Activated T-cell treated with anti-CD3 and anti-CD28 coated beads, Interleukin-2, amount 50 U/mL, for 72 hours (primary cell): ENCODE measurements around the gene TRIO. TPM values are rescaled to one million over a fixed set of nuclear protein-coding genes. Genes with fewer than 3 reads are reported as not detected.

ENCODE experiments used
- ATAC-seq, 2 donors: fragments of 150-1000 bp; cut with Tn5 transposase; replicated peaks in 1 of 2; 2 replicates each; pipeline ENCODE4 v1.10.0; 2021; ENCODE audit warnings: moderate library complexity in 2 of 2, mild to moderate bottlenecking in 1 of 2
- DNase-seq, 2 donors: peaks; one replicate each; pipeline ENCODE4 v3.0.0; 2021 to 2022; ENCODE audit warnings: mixed read lengths in 1 of 2
- H3K27ac Mint-ChIP-seq: one replicate; pipeline ENCODE4 v1.8.0; 2022; ENCODE audit warnings: mild to moderate bottlenecking, moderate library complexity, mixed read lengths
- H3K27me3 Mint-ChIP-seq: one replicate; pipeline ENCODE4 v1.8.0; 2022; ENCODE audit warnings: low read depth, mixed read lengths
- H3K36me3 Mint-ChIP-seq, 2 donors: one replicate each; pipeline ENCODE4 v1.8.0; 2022; ENCODE audit warnings: mixed read lengths in 2 of 2, mild to moderate bottlenecking in 1 of 2; ENCODE audit not compliant: insufficient read depth in 2 of 2
- H3K4me1 Mint-ChIP-seq: one replicate; pipeline ENCODE4 v1.8.0; 2022; ENCODE audit warnings: low read depth, mixed read lengths
- H3K4me3 Mint-ChIP-seq, 2 donors: one replicate each; pipeline ENCODE4 v1.8.0; 2022; ENCODE audit warnings: mild to moderate bottlenecking in 2 of 2, mixed read lengths in 2 of 2, moderate library complexity in 2 of 2
- H3K9me3 Mint-ChIP-seq, 2 donors: one replicate each; pipeline ENCODE4 v1.8.0; 2022; ENCODE audit warnings: mixed read lengths in 2 of 2
- total RNA-seq, 2 donors: library from RNA; stranded (reverse); gene quantifications; one replicate each; pipeline ENCODE4 v1.2.3, GENCODE V29; 2022

The TRIO gene
- total RNA-seq, 2 donors from 2014 or later = 13.2 to 14.0 TPM

GRCh38 chr5:14399054-14399692 is 256.0 kb downstream of the TRIO start:
- peaks cover 8 to 9% of the 10 kb centered on the region in 2 donors for H3K9me3 Mint-ChIP-seq
- peak; percentile 23 to 40 for DNase-seq

GRCh38 chr5:14400085-14400484 is 256.9 kb downstream of the TRIO start:
- Mint-ChIP-seq H3K4me1 (peaks cover 36% of the 10 kb centered on the region), H3K36me3 (peaks cover 10% of the 10 kb centered on the region in 2 donors), H3K9me3 (peaks cover 8 to 9% of the 10 kb centered on the region in 2 donors), H3K4me3 (no peak overlapping the region), H3K27me3 (no peaks in the 10 kb centered on the region), H3K27ac (no peak overlapping the region)
- DNase-seq = no peak
- no peak for ATAC-seq

More at GRCh38 chr5:14399054-14399692, 256.0 kb downstream of the TRIO start:
- no peak overlapping the region for H3K27ac Mint-ChIP-seq
- ATAC-seq = no peak
- peaks cover 27% of the 10 kb centered on the region for H3K4me1 Mint-ChIP-seq
- H3K36me3 Mint-ChIP-seq = peaks cover 10% of the 10 kb centered on the region in 2 donors
- H3K27me3 Mint-ChIP-seq = no peaks in the 10 kb centered on the region
- no peak overlapping the region for H3K4me3 Mint-ChIP-seq

- no peak overlapping the region for H3K27ac Mint-ChIP-seq
- no peak for ATAC-seq
- no peak overlapping the region for H3K4me3 Mint-ChIP-seq
- H3K4me1 Mint-ChIP-seq = peaks cover 37% of the 10 kb centered on the region
- H3K36me3 Mint-ChIP-seq = peaks cover 10% of the 10 kb centered on the region in 2 donors
- peaks cover 8 to 9% of the 10 kb centered on the region in 2 donors for H3K9me3 Mint-ChIP-seq
- no peaks in the 10 kb centered on the region for H3K27me3 Mint-ChIP-seq
- no peak for DNase-seq
Observed at GRCh38 chr5:14400611-14401010, 257.5 kb downstream of the TRIO start.

GRCh38 chr5:14401639-14402038 is 258.5 kb downstream of the TRIO start:
- ATAC-seq = no peak
- peaks cover 10% of the 10 kb centered on the region in 2 donors for H3K36me3 Mint-ChIP-seq
- H3K27ac Mint-ChIP-seq = no peak overlapping the region
- no peak for DNase-seq
- H3K4me1 Mint-ChIP-seq = peaks cover 37% of the 10 kb centered on the region
- peaks cover 8 to 9% of the 10 kb centered on the region in 2 donors for H3K9me3 Mint-ChIP-seq
- no peak overlapping the region for H3K4me3 Mint-ChIP-seq
- no peaks in the 10 kb centered on the region for H3K27me3 Mint-ChIP-seq

GRCh38 chr5:14402424-14402823 is 259.3 kb downstream of the TRIO start:
- H3K4me1 Mint-ChIP-seq = peaks cover 41% of the 10 kb centered on the region
- no peak for DNase-seq
- peaks cover 8 to 9% of the 10 kb centered on the region in 2 donors for H3K9me3 Mint-ChIP-seq
- no peak overlapping the region for H3K27ac Mint-ChIP-seq
- no peak overlapping the region for H3K4me3 Mint-ChIP-seq
- peaks cover 10% of the 10 kb centered on the region in 2 donors for H3K36me3 Mint-ChIP-seq
- ATAC-seq = no peak
- H3K27me3 Mint-ChIP-seq = no peaks in the 10 kb centered on the region

GRCh38 chr5:14404780-14405179 is 261.6 kb downstream of the TRIO start:
- no peak for DNase-seq
- ATAC-seq = no peak
- Mint-ChIP-seq H3K27me3 (no peaks in the 10 kb centered on the region), H3K9me3 (peaks cover 8 to 9% of the 10 kb centered on the region in 2 donors), H3K36me3 (peaks cover 10% of the 10 kb centered on the region in 2 donors), H3K27ac (no peak overlapping the region), H3K4me1 (peaks cover 47% of the 10 kb centered on the region), H3K4me3 (no peak overlapping the region)

GRCh38 chr5:14405267-14405666 is 262.1 kb downstream of the TRIO start:
- Mint-ChIP-seq H3K27ac (no peak overlapping the region), H3K27me3 (no peaks in the 10 kb centered on the region), H3K9me3 (peaks cover 8 to 9% of the 10 kb centered on the region in 2 donors), H3K36me3 (peaks cover 10% of the 10 kb centered on the region in 2 donors), H3K4me3 (no peak overlapping the region), H3K4me1 (peaks cover 43% of the 10 kb centered on the region)
- ATAC-seq (no peak), DNase-seq (no peak)

GRCh38 chr5:14405706-14406553 is 262.8 kb downstream of the TRIO start:
- no peak for ATAC-seq
- peaks cover 10% of the 10 kb centered on the region in 2 donors for H3K36me3 Mint-ChIP-seq
- no peaks in the 10 kb centered on the region for H3K27me3 Mint-ChIP-seq

GRCh38 chr5:14406554-14406849 is 263.4 kb downstream of the TRIO start:
- ATAC-seq = no peak
- no peak for DNase-seq
- Mint-ChIP-seq H3K36me3 (peaks cover 10% of the 10 kb centered on the region in 2 donors), H3K27me3 (no peaks in the 10 kb centered on the region), H3K27ac (no peak overlapping the region), H3K9me3 (peaks cover 8 to 9% of the 10 kb centered on the region in 2 donors), H3K4me1 (peaks cover 40% of the 10 kb centered on the region), H3K4me3 (no peak overlapping the region)

More at GRCh38 chr5:14405706-14406553, 262.8 kb downstream of the TRIO start:
- Mint-ChIP-seq H3K9me3 (peaks cover 8 to 9% of the 10 kb centered on the region in 2 donors), H3K4me3 (no peak overlapping the region), H3K4me1 (peaks cover 43% of the 10 kb centered on the region), H3K27ac (no peak overlapping the region)
- DNase-seq = no peak

GRCh38 chr5:14407051-14407450 is 263.9 kb downstream of the TRIO start:
- no peak overlapping the region for H3K4me3 Mint-ChIP-seq
- H3K36me3 Mint-ChIP-seq = peaks cover 10% of the 10 kb centered on the region in 2 donors
- H3K4me1 Mint-ChIP-seq = peaks cover 39% of the 10 kb centered on the region
- peaks cover 8 to 9% of the 10 kb centered on the region in 2 donors for H3K9me3 Mint-ChIP-seq
- no peak overlapping the region for H3K27ac Mint-ChIP-seq
- no peaks in the 10 kb centered on the region for H3K27me3 Mint-ChIP-seq
- ATAC-seq = no peak
- no peak for DNase-seq

GRCh38 chr5:14407746-14408175 is 264.6 kb downstream of the TRIO start:
- Mint-ChIP-seq H3K4me3 (no peak overlapping the region), H3K36me3 (peaks cover 3 to 4% of the 10 kb centered on the region in 2 donors), H3K27me3 (no peaks in the 10 kb centered on the region), H3K27ac (no peak overlapping the region), H3K9me3 (peaks cover under 1 to 3% of the 10 kb centered on the region in 2 donors), H3K4me1 (peaks cover 46% of the 10 kb centered on the region)
- no peak for ATAC-seq
- DNase-seq = no peak

GRCh38 chr5:14408969-14409586 is 265.9 kb downstream of the TRIO start:
- Mint-ChIP-seq H3K9me3 (no peaks in the 10 kb centered on the region), H3K4me1 (peaks cover 58% of the 10 kb centered on the region), H3K27me3 (no peaks in the 10 kb centered on the region), H3K4me3 (no peak overlapping the region), H3K36me3 (peaks cover 0 to 3% of the 10 kb centered on the region in 2 donors), H3K27ac (no peak overlapping the region)
- peak; percentile 21 to 50 for ATAC-seq
- no peak for DNase-seq

GRCh38 chr5:14410068-14410393 is 266.9 kb downstream of the TRIO start:
- no peak for DNase-seq
- peaks cover 58% of the 10 kb centered on the region for H3K4me1 Mint-ChIP-seq
- H3K9me3 Mint-ChIP-seq = no peaks in the 10 kb centered on the region
- ATAC-seq = no peak
- H3K4me3 Mint-ChIP-seq = no peak overlapping the region
- no peaks in the 10 kb centered on the region for H3K27me3 Mint-ChIP-seq
- no peak overlapping the region for H3K27ac Mint-ChIP-seq
- H3K36me3 Mint-ChIP-seq = peaks cover 0 to 3% of the 10 kb centered on the region in 2 donors
